Measurements from ENCODE around the gene ZCCHC4.

Gene ZCCHC4

DNA sequence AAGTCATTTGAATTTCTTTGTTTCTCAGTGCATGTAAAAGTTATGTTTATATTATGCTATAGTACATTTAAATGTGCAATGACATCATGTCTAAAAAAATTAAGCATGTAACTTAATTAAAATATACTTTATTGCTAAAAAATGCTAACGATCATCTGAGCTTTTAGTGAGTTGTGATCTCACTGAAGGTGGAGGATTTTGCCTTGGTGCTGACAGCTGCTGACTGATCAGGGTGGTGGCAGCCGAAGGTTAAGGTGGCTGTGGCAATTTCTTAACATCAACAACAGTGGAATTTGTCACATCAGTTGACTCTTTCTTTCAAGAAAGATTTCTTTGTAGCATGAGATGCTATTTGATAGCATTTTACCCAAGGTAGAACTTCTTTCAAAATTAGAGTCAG is 71.1 kb downstream of the ZCCHC4 start (continued):
- TF ChIP-seq ZFP3 (CRISPR knock-in tag; IDR thresholded peaks at IDR 0.05): no peak
- no peak for TF ChIP-seq ZFP30 (CRISPR knock-in tag; IDR thresholded peaks at IDR 0.05)
- TF ChIP-seq, protein P1, sequence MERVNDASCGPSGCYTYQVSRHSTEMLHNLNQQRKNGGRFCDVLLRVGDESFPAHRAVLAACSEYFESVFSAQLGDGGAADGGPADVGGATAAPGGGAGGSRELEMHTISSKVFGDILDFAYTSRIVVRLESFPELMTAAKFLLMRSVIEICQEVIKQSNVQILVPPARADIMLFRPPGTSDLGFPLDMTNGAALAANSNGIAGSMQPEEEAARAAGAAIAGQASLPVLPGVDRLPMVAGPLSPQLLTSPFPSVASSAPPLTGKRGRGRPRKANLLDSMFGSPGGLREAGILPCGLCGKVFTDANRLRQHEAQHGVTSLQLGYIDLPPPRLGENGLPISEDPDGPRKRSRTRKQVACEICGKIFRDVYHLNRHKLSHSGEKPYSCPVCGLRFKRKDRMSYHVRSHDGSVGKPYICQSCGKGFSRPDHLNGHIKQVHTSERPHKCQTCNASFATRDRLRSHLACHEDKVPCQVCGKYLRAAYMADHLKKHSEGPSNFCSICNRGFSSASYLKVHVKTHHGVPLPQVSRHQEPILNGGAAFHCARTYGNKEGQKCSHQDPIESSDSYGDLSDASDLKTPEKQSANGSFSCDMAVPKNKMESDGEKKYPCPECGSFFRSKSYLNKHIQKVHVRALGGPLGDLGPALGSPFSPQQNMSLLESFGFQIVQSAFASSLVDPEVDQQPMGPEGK (CRISPR knock-in tag; IDR thresholded peaks at IDR 0.05; ENCODE audit: borderline replicate concordance): no peak
- TF ChIP-seq GLIS3 (CRISPR knock-in tag; IDR thresholded peaks at IDR 0.05): no peak
- no peak for TF ChIP-seq BACH2 (CRISPR knock-in tag; IDR thresholded peaks at IDR 0.05; ENCODE audit: borderline replicate concordance)
- TF ChIP-seq ZNF70 (CRISPR knock-in tag; IDR thresholded peaks at IDR 0.05): no peak
- no peak for TF ChIP-seq ISL1 (CRISPR knock-in tag; IDR thresholded peaks at IDR 0.05)
- no peak for TF ChIP-seq ZC3H10 (CRISPR knock-in tag; IDR thresholded peaks at IDR 0.05)
- no peak for TF ChIP-seq ZNF565 (CRISPR knock-in tag; conservative IDR thresholded peaks at IDR 0.05; ENCODE audit: low read depth)
- TF ChIP-seq ESRRG (CRISPR knock-in tag; IDR thresholded peaks at IDR 0.05): no peak

DNA sequence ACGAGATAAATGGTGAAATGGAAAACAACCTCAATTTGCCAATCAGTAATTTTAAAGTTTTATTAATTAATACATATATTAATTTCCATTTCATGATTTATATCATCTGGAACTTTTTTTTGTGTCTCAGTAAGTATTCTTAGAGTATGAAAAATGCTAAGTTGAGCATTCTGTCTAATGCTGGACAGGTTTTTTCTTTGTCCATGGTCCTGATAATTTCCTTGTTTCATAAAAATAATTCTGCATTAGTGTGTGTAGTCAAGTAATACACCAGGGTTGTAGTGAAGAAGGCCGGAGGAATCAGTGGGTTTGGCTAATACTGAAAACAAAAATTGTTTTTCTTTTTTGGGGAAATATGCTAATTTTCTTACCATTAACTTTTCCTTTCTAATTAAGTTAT is 74.4 kb downstream of the ZCCHC4 start:
- ATAC-seq: no peak
- TF ChIP-seq ZC3H10 (CRISPR knock-in tag; IDR thresholded peaks at IDR 0.05): no peak
- TF ChIP-seq GLIS3 (CRISPR knock-in tag; IDR thresholded peaks at IDR 0.05): no peak
- TF ChIP-seq, protein P2, sequence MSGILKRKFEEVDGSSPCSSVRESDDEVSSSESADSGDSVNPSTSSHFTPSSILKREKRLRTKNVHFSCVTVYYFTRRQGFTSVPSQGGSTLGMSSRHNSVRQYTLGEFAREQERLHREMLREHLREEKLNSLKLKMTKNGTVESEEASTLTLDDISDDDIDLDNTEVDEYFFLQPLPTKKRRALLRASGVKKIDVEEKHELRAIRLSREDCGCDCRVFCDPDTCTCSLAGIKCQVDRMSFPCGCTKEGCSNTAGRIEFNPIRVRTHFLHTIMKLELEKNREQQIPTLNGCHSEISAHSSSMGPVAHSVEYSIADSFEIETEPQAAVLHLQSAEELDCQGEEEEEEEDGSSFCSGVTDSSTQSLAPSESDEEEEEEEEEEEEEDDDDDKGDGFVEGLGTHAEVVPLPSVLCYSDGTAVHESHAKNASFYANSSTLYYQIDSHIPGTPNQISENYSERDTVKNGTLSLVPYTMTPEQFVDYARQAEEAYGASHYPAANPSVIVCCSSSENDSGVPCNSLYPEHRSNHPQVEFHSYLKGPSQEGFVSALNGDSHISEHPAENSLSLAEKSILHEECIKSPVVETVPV (CRISPR knock-in tag; IDR thresholded peaks at IDR 0.05): no peak

DNA sequence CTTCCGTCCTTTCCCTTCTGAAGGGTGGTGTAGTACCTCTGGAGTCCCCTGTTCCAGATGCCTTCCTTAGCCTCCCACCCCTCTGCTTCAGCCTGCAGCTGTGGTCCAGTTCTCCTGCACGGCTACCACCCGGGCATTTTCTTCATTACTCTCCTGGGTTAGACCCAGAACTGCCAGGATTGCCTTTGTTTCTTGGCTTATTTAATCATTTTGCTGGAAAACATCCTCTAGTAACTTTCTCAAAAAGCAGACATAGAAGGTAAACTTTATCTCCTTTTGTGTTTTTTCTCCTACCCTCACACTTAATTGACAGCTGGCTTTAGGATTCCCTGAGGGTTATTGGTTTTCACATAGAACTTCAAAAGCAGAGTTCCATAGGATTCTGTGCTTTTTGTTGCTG is 84.7 kb downstream of the ZCCHC4 start:
- TF ChIP-seq, protein P3, sequence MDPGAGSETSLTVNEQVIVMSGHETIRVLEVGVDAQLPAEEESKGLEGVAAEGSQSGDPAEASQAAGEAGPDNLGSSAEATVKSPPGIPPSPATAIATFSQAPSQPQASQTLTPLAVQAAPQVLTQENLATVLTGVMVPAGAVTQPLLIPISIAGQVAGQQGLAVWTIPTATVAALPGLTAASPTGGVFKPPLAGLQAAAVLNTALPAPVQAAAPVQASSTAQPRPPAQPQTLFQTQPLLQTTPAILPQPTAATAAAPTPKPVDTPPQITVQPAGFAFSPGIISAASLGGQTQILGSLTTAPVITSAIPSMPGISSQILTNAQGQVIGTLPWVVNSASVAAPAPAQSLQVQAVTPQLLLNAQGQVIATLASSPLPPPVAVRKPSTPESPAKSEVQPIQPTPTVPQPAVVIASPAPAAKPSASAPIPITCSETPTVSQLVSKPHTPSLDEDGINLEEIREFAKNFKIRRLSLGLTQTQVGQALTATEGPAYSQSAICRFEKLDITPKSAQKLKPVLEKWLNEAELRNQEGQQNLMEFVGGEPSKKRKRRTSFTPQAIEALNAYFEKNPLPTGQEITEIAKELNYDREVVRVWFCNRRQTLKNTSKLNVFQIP (CRISPR knock-in tag; IDR thresholded peaks at IDR 0.05; ENCODE audit: borderline replicate concordance, low read depth): no peak
- TF ChIP-seq OSR1 (CRISPR knock-in tag; IDR thresholded peaks at IDR 0.05): no peak
- no peak for TF ChIP-seq ZNF565 (CRISPR knock-in tag; conservative IDR thresholded peaks at IDR 0.05; ENCODE audit: low read depth)

DNA sequence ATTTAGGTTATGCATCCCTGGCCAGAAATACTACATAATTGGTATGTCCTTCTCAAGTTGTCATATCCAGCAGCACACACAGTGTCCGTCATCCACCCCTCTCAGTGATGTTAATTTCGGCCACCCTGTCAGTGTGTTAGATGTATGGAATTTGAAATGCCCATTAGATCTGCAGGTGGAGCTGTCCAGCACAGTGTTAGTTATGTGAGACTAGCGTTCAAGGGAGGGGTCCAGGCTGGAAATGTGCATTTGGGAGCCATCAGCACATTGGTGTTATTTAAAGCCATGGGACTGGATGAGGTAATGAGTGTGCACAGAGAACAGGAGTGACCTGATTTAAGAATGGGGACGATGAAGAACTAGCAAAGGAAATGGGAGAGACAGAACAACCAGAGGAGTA is 86.9 kb downstream of the ZCCHC4 start:
- ATAC-seq: no peak
- TF ChIP-seq, protein P3 (CRISPR knock-in tag; IDR thresholded peaks at IDR 0.05; ENCODE audit: borderline replicate concordance, low read depth): no peak
- no peak for TF ChIP-seq ZNF70 (CRISPR knock-in tag; IDR thresholded peaks at IDR 0.05)
- TF ChIP-seq SNAI2 (CRISPR knock-in tag; IDR thresholded peaks at IDR 0.05): no peak
- TF ChIP-seq ARNTL (CRISPR knock-in tag; IDR thresholded peaks at IDR 0.05; ENCODE audit: borderline replicate concordance, low read depth): no peak
- no peak for TF ChIP-seq ZNF8 (CRISPR knock-in tag; IDR thresholded peaks at IDR 0.05)
- no peak for TF ChIP-seq ZFP3 (CRISPR knock-in tag; IDR thresholded peaks at IDR 0.05)
- no peak for TF ChIP-seq TOX (CRISPR knock-in tag; IDR thresholded peaks at IDR 0.05; ENCODE audit: borderline replicate concordance)
- no peak for TF ChIP-seq PPARA (CRISPR knock-in tag; IDR thresholded peaks at IDR 0.05; ENCODE audit: borderline replicate concordance)
- no peak for TF ChIP-seq OSR1 (CRISPR knock-in tag; IDR thresholded peaks at IDR 0.05)
- TF ChIP-seq ESRRG (CRISPR knock-in tag; IDR thresholded peaks at IDR 0.05): no peak
- no peak for TF ChIP-seq ZFP30 (CRISPR knock-in tag; IDR thresholded peaks at IDR 0.05)
- no peak for TF ChIP-seq ZC3H10 (CRISPR knock-in tag; IDR thresholded peaks at IDR 0.05)

More for the DNA sequence above, 84.7 kb downstream of the ZCCHC4 start:
- ATAC-seq: no peak

DNA sequence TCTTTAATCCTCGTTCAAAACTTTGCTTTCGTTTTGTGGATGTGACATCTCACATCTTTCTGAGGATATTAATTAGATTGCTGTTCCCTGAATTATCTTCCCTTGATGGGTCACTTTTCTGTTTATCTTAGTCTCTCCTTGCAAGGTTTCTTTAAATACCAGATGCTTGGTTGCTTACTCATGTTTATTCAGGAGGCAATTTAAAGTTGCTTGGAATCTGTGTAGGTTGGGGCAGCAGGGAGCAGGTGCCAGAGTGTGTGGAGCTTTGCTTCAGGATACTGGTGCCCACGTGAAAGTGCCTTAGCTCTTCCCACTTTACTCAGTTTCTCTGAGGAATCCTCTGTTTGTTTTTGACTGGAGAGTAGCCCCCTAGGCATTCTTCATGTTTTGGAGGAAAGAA is 88.5 kb downstream of the ZCCHC4 start:
- no peak for ATAC-seq
- no peak for TF ChIP-seq ARNTL (CRISPR knock-in tag; IDR thresholded peaks at IDR 0.05; ENCODE audit: borderline replicate concordance, low read depth)
- TF ChIP-seq TOX (CRISPR knock-in tag; IDR thresholded peaks at IDR 0.05; ENCODE audit: borderline replicate concordance): no peak
- no peak for TF ChIP-seq ISL1 (CRISPR knock-in tag; IDR thresholded peaks at IDR 0.05)
- no peak for TF ChIP-seq GLIS3 (CRISPR knock-in tag; IDR thresholded peaks at IDR 0.05)
- TF ChIP-seq, protein P4, sequence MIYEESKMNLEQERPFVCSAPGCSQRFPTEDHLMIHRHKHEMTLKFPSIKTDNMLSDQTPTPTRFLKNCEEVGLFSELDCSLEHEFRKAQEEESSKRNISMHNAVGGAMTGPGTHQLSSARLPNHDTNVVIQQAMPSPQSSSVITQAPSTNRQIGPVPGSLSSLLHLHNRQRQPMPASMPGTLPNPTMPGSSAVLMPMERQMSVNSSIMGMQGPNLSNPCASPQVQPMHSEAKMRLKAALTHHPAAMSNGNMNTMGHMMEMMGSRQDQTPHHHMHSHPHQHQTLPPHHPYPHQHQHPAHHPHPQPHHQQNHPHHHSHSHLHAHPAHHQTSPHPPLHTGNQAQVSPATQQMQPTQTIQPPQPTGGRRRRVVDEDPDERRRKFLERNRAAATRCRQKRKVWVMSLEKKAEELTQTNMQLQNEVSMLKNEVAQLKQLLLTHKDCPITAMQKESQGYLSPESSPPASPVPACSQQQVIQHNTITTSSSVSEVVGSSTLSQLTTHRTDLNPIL (CRISPR knock-in tag; IDR thresholded peaks at IDR 0.05; ENCODE audit: low read depth): no peak
- no peak for TF ChIP-seq ZNF70 (CRISPR knock-in tag; IDR thresholded peaks at IDR 0.05)
- no peak for TF ChIP-seq ZFP30 (CRISPR knock-in tag; IDR thresholded peaks at IDR 0.05)
- TF ChIP-seq, protein P3 (CRISPR knock-in tag; IDR thresholded peaks at IDR 0.05; ENCODE audit: borderline replicate concordance, low read depth): no peak
- no peak for TF ChIP-seq ZC3H10 (CRISPR knock-in tag; IDR thresholded peaks at IDR 0.05)

Data from SK-N-SH treated with all-trans-retinoic acid at 6 μM for 48 hours (cell line).